Cerebellar cortex (tissue), 1 donor: ENCODE results near the gene MAP7D3.

Source experiments
- DNase-seq: peaks from one replicate; pipeline ENCODE4 v3.0.0-alpha.2; 2015; ENCODE audit warnings: low spot score

The MAP7D3 gene

DNA sequence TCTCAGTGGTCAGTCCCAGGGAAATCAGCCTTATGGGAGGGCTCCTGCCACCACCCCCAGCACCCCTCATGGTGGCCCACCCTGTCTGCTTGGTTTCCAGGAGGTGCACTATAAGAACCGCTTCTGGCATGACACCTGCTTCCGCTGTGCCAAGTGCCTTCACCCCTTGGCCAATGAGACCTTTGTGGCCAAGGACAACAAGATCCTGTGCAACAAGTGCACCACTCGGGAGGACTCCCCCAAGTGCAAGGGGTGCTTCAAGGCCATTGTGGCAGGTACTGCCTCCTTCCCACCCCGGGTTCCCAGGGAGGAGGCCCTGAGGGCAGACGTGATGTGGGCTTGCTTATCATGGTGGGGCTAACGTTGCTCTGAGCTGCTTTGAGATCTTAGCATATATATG lies 44.3 kb downstream of the MAP7D3 start:
- no peak for DNase-seq

DNA sequence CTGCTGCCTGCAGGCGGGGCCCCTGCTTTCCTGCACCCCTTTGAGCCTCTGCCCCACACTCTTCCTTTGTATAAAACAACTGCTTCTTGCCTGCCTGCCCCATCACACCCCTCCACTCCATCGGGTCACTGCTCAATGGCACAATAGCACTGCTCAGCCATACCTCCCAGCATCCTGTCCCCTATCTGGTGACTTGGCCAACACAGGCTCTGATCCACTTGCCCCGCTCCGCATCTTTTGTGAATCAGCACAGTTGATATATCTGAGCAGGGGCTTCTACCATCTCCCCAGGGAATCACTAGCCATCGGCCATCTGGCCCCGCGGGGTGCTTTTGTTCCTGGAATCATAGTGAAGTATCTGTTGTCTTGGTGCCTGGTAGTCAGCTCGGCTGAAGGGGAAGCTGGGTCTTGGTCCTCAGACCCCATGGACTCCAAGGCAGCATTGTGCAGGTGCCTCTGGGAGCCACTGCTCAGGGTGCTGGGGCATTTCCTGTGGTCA lies 45.3 kb downstream of the MAP7D3 start:
- DNase-seq: no peak

DNA sequence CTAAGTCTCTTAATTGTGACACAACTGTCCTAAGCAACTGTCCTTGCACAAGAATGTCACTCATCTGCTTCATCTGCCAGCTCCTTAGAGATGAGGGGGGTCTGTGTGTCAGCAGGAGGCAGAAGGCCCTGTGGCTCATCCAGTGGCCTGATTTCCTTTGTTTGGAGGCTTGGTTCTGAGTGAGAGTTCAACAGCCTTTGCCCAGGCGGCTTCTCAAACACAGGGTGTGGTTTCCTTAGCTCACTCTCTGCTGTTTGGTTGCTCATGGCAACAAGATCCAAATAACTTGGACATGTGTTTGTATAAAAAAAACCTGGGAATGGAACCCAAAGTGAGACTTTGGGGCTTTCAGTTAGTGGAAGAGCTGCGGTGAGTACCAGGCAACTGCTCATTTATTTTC lies 46.6 kb downstream of the MAP7D3 start:
- DNase-seq: no peak

DNA sequence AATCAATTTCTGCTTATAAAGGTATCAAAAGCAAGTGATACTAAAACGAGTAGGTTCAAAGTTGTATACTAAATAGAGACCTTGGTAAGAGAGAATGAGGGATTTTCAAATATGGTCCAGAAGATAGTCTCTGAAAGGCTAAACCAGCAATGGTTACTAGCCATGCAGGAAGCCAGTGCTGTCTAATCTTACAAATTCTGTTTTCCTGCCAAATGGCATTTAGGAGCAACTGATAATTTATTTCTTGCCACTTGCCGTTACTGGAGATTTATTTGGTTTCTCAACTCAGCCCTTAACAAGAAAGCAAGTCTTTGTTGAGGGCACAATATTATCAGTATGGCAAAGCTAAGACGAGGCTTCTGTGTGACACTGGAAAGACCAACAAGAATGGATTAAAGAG lies 47.2 kb downstream of the MAP7D3 start:
- no peak for DNase-seq

DNA sequence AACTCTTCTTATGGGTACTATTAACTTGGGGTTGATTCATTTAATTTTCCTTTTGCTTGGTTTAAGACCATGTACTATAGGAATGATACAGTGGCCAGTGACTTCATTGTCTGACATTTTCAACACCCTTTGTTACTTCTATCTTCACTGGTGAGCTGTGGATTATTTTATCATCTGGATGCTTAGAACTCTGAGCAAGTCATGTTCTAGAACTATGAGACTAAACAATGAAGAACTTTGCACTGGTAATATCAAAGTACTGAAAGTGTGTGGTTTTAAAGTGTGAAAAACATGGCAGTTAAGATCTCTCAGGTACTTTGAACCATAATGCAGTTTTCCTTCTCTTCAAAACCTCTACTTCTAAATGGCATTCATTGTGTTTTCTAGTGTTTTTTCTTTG lies 47.8 kb downstream of the MAP7D3 start:
- no peak for DNase-seq

DNA sequence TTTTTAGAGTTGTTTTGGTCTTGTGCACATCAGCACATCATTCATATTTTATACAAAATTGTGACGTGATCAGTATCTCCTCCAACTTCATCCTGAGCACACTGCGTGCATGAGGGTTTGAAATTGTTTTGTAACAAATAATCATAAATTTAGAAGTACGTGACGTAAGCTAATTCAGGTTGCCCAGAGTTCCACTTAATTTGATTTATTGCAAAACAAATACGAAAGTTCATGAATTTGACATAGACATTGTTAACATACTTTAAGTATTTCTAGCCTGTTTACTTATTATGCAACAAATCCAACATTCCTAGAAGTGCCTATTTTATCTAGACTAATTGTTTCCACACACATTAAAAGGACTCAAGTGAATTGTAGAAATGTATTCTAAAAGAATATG lies 48.3 kb downstream of the MAP7D3 start:
- no peak for DNase-seq

DNA sequence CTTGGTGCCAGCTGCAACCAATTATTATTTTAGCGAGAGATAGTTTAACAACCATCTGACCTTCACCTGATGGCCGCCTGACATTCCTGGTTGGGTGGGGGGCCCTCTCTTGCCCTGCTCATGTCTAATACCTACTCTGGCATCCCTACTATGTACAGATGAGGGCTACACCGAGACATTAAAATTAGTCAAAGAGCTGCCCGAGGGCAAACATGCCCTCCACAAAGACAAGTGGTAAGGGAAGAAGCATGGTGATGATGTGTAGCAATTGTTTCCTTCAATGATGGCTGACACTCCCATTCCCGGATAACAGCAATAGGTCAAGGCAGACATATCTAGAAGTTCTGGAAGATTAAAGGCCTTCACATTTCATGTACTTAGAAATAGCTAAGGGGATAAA lies 49.6 kb downstream of the MAP7D3 start:
- DNase-seq: no peak

DNA sequence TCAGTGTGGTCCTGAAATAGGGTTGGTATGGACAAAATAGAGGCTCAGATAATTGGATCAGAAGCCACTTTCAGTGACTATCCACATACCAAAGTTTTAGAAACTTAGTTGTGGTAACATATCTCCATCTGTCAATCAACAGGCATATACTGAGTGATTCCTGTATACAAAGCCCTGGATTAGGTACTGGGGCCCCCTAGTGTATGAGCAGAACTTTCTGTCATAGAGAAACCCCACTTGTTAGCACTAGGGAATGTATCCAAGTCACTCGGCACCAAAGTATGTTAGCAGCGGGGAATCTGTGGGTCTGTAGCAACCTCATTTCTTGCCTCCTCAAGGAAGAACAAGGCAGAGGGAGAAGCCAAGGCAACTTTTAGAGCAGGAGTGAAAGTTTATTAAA lies 50.7 kb downstream of the MAP7D3 start:
- no peak for DNase-seq

DNA sequence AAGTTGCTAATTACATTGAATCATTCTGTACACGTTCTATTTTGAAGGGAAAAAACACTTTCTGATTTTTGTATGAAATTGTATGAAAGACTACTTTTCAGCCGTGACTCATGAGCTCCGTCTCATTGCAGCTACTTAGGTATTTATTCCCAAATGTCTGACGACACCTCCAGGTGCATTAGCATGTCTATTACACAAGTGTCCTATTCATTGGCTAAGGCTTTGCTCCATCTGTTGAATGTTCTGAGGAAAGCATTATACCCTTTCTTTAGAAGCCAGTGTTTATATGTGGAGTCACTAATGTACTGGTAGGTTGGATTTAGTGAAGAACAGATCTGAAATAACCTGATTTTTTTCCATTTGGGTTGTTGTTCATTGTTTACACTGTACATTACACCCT lies 51.8 kb downstream of the MAP7D3 start:
- no peak for DNase-seq

DNA sequence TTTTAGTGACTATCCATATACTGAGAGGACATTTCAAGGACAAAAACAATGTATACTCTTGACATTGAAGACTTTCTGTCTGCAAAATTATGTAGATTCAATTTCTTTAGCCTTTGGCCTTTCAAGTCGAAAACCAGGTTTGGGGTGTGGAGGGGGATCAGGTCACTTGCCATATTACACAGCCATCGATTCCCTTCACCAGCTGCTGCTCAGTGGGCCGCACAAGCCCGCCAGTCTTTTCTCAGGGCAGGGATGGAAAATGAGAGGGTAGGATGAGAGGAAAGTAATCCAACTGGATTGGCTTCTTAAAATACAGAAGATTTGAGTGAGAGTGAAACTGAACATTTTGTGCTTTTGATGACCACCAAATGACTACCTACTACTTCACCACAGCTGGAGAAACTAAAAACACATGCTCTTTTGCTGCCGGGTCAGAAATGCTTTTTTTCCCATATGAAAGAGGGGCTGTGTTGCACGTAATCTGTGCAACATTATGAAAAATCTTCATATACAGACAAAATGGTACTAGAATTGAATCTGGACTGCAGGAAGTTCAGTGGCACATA lies 52.4 kb downstream of the MAP7D3 start:
- no peak for DNase-seq

DNA sequence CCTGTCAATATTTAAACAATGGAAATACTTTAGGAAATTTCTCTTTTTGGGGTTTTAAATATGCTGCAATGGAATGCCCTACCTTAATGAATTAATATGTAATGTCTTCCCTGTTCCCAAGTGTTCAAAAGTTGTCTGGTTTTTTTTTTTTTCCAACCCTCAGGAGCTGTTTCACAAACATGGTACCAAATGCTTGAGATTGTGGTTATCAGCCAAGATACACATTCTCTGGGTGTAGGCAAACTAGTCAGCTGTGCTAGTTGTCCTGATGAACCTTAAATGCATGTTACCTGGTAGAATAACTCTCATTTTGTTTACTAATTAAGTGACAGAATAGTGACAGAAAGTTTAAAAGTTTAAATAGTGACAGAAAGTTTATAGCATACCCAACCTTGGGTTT lies 53.2 kb downstream of the MAP7D3 start:
- no peak for DNase-seq

DNA sequence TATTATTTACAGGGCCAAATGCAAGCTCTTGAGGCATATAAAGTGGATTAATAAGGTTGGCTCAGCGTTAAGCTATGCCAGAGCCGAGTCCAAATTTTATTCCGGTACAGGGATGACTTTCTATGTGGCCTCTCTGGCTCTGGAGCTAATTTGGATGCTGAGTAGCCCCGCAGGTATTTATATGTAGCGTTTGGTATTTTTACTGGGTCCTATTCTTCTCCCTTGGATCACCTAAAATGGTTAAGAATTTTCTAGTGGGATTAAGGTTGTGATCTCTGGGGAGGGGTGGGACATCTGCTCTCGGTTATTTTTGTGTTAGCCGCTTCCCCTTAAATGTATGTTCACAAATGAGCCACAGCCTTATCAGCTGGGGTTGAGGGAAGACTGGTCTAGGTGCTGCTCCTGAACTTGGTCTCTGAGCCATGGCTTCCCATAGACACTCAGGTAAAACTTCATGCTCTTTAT lies 54.5 kb downstream of the MAP7D3 start:
- no peak for DNase-seq

DNA sequence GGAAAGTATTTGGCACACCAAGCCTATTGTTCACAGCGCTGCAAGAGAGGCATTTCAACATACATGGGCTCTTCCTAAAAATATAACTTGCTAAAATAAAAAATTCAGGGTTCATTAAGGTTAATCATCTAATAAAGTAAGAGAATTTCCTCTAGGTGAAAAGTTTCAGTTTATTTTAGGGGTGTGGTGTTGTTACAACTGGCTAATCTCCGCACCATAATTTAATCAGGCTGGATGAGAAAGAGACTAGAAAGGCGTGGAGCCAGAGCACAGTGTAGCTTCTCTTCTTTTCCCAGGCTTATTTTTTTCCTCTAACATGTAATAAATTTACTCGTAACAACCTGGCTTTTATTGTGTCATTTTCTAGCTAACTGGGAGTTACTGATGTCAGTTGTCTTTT lies 56.0 kb downstream of the MAP7D3 start:
- DNase-seq: no peak

DNA sequence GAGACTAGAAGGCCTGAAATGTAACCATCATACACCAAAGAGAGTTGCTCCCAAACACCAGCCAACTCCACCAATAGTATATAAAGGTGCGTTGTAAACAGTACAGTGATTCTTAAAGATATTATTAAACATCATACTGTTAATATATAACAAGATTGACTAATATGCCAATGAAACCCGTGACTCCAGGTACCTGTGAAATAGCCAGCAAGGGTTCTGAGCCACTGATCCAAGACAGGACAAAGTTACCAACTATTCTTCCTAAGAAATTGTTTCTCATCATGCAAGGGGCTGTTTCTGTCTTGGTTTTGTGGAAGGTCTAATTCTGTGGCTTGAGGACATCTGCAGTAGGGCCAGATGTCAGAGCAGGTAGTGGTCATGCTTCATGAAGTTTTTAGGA lies 56.7 kb downstream of the MAP7D3 start:
- DNase-seq: no peak

DNA sequence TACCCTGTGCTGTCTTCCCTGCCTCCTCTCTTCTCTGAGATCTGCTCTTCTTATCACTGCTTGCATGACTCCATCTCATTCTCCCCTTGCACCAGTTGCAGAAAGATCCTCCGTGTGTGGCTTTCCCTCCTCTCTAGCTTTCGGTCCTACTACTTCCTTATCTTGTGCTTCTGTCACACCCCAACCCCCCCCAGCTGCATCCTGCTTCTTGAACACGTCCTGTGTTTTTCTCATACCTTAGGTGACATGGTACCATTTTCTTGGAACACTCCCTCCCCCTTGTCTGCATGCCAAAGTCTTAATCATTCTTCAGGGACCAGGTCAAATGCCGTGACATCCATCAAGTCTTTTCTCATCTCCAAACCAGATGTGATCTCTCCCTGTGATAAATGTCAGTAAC lies 57.4 kb downstream of the MAP7D3 start:
- no peak for DNase-seq

DNA sequence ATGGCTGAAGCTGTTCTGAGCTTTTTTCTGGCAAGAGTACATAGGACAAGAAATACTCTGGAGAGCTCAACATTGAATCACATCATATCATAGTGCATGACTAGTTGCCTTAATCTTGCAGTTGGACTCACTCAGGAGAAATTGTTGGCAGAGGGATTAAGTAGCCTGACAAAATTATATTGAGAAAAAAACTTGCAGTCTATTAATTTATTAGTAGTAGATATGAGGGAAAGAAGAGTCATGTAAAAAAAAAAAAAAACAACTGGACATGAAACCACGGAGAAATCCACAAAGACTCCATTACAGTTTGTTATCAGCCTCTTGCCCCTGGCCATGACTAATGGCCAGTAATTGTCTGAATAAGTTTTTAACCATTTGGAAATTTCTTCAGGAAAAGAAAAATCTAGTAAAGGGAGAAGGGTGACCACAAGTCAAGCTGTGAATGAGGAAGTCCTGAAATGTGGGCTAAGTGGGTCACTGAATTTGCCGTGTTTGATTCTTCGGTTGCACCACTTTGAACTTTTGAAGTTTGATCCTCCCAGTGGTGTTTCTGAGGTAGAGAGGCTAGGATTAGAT lies 58.3 kb downstream of the MAP7D3 start:
- DNase-seq: no peak

DNA sequence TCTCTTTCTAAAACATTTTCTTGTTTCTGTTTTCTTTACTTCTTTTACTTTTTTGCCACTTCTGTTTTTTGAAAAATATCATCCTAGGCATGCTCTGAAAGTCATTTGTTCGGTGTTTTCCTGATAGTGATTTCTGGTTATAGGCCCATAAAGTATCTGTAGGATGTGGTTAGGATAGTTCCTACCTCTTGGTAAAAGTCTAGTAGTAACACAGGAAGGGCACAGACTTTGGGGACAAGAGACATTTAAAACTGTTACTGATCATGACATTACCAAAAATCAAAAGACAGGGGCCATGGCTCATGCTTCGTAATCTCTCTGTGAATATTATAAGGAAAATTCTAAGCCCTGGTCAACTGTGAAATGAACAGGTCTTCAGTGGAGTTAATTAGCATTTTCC lies 59.1 kb downstream of the MAP7D3 start:
- no peak for DNase-seq

DNA sequence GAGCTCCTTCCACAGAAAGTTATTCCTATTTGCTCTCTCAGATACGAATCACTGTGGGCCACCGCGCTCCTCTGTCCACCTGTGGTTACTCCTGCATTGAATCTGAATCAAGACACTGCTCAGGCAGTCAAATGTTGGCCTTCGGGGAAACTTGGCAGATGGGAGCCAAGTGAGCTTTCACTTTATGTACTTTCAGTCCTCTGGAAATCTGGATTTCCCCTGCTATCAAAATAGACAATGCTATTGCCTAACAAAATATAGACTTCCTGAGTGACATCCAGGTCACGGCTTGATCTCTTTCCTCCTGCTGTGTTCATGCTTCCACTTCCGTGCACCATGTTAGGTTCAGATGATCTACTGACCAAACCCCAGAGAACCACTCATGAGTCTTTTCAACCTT lies 60.0 kb downstream of the MAP7D3 start:
- no peak for DNase-seq

DNA sequence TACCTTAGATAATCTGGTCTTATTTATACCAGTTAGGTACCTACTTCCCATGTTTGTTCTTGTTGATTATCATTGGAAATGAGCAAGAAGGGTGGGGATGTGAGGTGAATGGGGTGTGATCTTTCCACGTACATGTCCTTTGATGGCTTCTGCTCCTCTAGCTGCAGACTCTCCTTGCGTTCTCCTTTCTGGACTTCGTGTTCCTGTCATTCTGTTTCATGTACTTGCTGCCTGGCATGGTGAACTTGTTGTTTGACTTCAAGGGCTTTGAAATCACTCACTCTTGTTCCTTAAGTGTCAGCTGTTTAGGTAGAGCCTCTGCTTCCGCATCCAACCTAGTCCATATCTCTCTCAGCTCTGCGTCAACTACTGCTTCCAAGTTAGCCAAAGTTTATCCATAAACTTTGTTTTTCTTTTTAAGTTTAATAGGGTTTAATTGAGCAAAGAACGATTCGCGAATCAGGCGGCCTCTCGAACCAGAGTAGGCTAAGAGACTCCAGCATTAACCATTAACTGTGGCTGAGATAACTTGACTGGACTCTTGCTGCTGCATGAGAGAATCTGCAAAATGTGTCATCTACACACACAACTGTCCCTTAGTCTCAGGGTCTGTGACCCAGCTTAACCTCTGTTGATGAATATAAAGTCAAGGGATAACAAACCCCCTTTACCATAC lies 61.0 kb downstream of the MAP7D3 start:
- DNase-seq: no peak

DNA sequence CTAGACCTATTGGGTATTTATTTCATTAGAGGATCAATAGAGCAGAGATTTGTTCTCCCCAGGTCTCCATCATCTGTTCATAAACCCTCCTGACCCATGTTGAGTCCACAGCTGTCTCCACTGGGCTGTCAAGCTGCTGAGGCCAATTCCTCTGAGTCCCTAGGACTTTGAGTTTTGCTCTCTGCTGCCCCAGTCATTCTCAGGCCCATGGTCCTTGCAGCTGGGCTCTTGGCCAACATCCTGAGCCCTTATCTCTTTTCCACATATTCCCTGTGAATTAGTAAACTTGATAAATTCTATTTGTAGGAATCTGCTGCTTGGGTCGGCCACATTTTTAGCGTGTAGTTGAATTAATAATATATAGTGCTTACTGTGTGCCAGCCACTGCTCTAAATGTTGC lies 62.0 kb downstream of the MAP7D3 start:
- no peak for DNase-seq

DNA sequence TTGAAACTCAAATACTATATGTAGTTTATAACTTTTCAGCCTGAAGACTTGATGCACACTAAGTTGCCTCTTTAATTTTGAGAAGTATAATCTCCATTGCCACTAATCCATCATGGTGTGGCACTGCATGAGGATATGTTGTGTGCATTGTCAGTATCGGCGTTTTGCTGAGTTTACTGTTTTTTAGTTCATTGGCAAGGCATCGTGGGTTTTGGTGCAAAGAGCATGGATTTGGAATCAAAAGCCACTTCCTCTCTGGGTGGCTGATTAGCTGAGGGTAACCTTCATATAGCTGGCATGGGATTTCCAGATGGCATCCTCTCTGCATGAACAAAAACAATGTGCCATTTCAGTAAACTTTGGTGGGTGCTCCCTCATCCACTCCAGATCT lies 65.2 kb downstream of the MAP7D3 start:
- no peak for DNase-seq

DNA sequence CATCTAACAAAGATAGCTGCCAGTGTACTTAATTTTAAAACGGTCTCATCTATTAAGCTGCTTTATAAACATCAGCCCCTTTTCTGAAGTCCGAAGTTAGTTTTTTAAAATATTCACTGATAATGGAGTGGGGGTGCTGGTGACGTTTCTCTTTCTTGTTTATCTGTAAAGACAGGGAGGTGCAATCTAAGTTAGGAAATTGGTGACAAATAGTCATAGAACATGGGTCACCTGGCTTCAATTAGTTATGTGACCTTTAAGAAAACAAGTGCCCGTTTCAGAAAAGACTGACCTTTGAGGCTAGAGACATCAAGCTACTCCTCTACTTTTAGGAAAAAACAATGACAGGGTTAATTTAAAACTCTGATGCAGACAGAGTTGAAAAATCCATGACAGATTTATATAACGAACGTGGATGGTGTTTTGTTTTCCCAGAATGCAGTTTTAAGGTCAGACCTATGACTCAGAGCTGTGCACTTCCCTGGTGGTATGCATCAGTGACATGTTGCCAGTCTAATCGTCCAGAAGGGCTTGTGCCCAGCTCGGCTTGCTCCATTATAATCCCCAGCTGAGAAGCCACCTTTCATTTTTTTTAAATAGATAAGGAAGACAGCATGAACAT lies 65.7 kb downstream of the MAP7D3 start:
- DNase-seq: no peak

DNA sequence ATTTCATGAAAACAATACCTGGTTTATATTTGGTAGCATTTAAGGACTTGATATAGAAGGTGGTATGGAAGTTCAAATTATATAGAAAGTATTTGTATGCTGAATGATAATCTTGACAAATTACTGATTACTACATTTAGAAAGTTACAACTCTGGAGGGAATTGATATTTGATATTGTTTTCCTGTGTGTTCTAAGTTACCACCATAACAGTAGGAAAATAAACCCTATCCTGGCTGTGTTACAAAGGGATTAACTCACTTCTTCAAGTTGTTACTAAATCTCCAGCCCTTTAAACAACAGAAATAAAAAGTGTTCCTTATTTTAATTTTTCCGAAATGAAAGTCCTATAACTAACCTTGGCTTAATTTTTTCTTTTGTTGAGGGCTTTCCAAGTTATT lies 67.3 kb downstream of the MAP7D3 start:
- no peak for DNase-seq
